HG03571 (cell line): Measurements from ENCODE around the gene LRP1B.
A peak's percentile ranks its signal among the peaks of the same experiment; 100 is the strongest.

Experiments
- ATAC-seq: cut with Tn5 transposase; IDR thresholded peaks from one replicate; pipeline ENCODE4 v1.9.1; 2021; ENCODE audit not compliant: unreplicated experiment

LRP1B gene

GRCh38 chr2:140869925-140870324, 1260.9 kb downstream of the LRP1B start:
- no peak for ATAC-seq

- no peak for ATAC-seq
Observed at GRCh38 chr2:140869107-140869506, 1261.7 kb downstream of the LRP1B start.

GRCh38 chr2:140865837-140866236, 1265.0 kb downstream of the LRP1B start:
- no peak for ATAC-seq

- ATAC-seq, result no peak
Observed at GRCh38 chr2:140863713-140864112, 1267.1 kb downstream of the LRP1B start.

- no peak for ATAC-seq
Observed at GRCh38 chr2:140862181-140862580, 1268.6 kb downstream of the LRP1B start.

GRCh38 chr2:140861666-140862065, 1269.2 kb downstream of the LRP1B start:
- ATAC-seq, result no peak

GRCh38 chr2:140855471-140855870, 1275.3 kb downstream of the LRP1B start:
- no peak for ATAC-seq

- no peak for ATAC-seq
Observed at GRCh38 chr2:140851258-140851981, 1279.4 kb downstream of the LRP1B start.

GRCh38 chr2:140843186-140843585, 1287.6 kb downstream of the LRP1B start:
- ATAC-seq, result no peak

- ATAC-seq, result no peak
Observed at GRCh38 chr2:140842110-140842509, 1288.7 kb downstream of the LRP1B start.

GRCh38 chr2:140841141-140841540, 1289.7 kb downstream of the LRP1B start:
- no peak for ATAC-seq

GRCh38 chr2:140836826-140837225, 1294.0 kb downstream of the LRP1B start:
- ATAC-seq, result no peak

GRCh38 chr2:140835079-140835478, 1295.7 kb downstream of the LRP1B start:
- no peak for ATAC-seq

GRCh38 chr2:140814141-140814540, 1316.7 kb downstream of the LRP1B start:
- no peak for ATAC-seq

- ATAC-seq, result peak; percentile 59
Observed at GRCh38 chr2:140808820-140809219, 1322.0 kb downstream of the LRP1B start.

- no peak for ATAC-seq
Observed at GRCh38 chr2:140808211-140808610, 1322.6 kb downstream of the LRP1B start.

- no peak for ATAC-seq
Observed at GRCh38 chr2:140804700-140805260, 1326.0 kb downstream of the LRP1B start.

- ATAC-seq, result no peak
Observed at GRCh38 chr2:140801311-140801710, 1329.5 kb downstream of the LRP1B start.

GRCh38 chr2:140797718-140798117, 1333.1 kb downstream of the LRP1B start:
- peak; percentile 97 for ATAC-seq

GRCh38 chr2:140791802-140792201, 1339.0 kb downstream of the LRP1B start:
- ATAC-seq, result no peak

- no peak for ATAC-seq
Observed at GRCh38 chr2:140786585-140786984, 1344.2 kb downstream of the LRP1B start.

- no peak for ATAC-seq
Observed at GRCh38 chr2:140775411-140775810, 1355.4 kb downstream of the LRP1B start.

- ATAC-seq, result no peak
Observed at GRCh38 chr2:140770645-140771044, 1360.2 kb downstream of the LRP1B start.
